H7 (cell line): ENCODE results near the gene SMC3. TPM values are rescaled to one million over a fixed set of nuclear protein-coding genes. Genes with fewer than 3 reads are reported as not detected.
"Not testable (repeated sequence)": the region's sequence is repeated elsewhere in the genome, so short reads cannot be mapped to it uniquely, and the experiment has no call there.

Source experiments
- DNase-seq: peaks from one replicate; pipeline ENCODE4 v3.0.0; 2012
- H3K27me3 ChIP-seq: 2 replicates; pipeline ENCODE4 v1.6.0; 2011; ENCODE audit warnings: mild to moderate bottlenecking, low read length; ENCODE audit not compliant: control insufficient read depth, insufficient read depth
- H3K36me3 ChIP-seq: replicated peaks from 2 replicates; pipeline ENCODE4 v1.5.1; 2011; ENCODE audit warnings: low read length; ENCODE audit not compliant: control insufficient read depth, insufficient read depth
- H3K4me3 ChIP-seq: 2 replicates; pipeline ENCODE4 v1.5.1; 2011; ENCODE audit warnings: low read depth, mild to moderate bottlenecking, control low read depth, low read length, moderate library complexity; ENCODE audit not compliant: insufficient read depth
- total RNA-seq: library from RNA; depleted of rRNA; stranded (reverse); fragments of >200 nt; shearing (Covaris generic); gene quantifications from 2 replicates; pipeline ENCODE4 v1.2.3, GENCODE V29; 2014

The SMC3 gene
- total RNA-seq, 1 experiment from 2014 or later, result 33.1 TPM

DNA sequence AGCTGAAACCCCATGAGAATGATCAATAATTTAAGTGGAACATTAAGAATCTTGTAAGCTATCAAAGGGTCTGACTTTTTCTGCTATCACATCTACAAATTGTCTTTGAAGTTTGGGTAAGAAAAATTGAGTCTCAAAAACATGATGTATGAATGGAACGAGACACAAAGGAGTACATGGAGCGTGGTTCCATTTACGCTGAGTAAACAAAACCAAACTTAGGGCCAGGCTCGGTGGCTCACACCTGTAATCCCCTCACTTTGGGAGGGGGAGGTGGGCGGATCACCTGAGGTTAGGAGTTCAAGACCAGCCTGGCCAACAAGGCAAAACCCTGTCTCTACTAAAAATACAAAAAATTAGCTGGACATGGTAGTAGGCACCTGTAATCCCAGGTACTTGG, 24.3 kb downstream of the SMC3 start:
- no peak for DNase-seq
- Histone ChIP-seq H3K36me3 (peaks cover 23% of the 10 kb centered on the region), H3K27me3 (no peaks in the 10 kb centered on the region), H3K4me3 (no peak overlapping the region)

- no peak overlapping the region for H3K4me3 ChIP-seq
- H3K27me3 ChIP-seq, result no peaks in the 10 kb centered on the region
- H3K36me3 ChIP-seq, result peaks cover 15% of the 10 kb centered on the region
- DNase-seq, result no peak
These were observed 30.0 kb downstream of the SMC3 start for GRCh38 chr10:110597476-110597875.

DNA sequence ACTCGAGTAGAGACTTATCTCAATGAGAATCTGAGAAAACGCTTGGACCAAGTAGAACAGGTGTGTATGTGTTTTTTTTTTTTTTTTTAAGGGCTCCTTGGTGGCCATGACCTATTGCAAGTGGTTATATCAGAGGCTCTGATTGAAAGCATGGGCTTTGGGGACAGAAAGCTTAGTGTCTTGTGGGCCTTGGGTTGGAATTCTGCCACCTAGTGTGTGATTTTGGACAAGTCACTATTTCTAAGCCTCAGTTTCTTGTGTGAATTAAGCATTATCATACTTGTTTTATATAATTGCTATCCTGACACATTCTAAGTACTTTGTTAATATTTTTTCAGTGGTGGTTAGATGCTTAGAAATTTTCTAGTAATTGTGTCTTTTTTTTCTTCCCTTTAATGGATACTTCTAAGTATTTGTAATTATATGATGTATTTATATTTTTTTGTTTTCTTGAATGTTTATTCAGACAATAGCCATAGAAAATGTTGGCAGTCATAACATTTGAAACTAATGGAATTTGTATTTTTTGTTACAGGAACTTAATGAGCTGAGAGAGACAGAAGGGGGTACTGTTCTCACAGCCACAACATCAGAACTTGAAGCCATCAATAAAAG, 33.1 kb downstream of the SMC3 start:
- peak; percentile 39 for DNase-seq
- no peaks in the 10 kb centered on the region for H3K27me3 ChIP-seq
- H3K4me3 ChIP-seq, result no peak overlapping the region
- peaks cover 19% of the 10 kb centered on the region for H3K36me3 ChIP-seq

DNA sequence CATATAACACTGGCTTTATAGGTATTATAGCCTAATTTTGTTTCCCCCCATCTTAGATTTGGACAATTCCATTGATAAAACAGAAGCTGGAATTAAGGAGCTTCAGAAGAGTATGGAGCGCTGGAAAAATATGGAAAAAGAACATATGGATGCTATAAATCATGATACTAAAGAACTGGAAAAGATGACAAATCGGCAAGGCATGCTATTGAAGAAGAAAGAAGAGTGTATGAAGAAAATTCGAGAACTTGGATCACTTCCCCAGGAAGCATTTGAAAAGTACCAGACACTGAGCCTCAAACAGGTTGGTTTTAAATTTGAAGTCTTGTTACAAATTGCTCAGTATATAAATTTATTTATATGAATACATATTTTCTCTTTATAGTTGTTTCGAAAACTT, 34.1 kb downstream of the SMC3 start:
- Histone ChIP-seq H3K27me3 (no peaks in the 10 kb centered on the region), H3K36me3 (peaks cover 16% of the 10 kb centered on the region)
- DNase-seq, result no peak

GRCh38 chr10:110608087-110608486, 40.6 kb downstream of the SMC3 start:
- Histone ChIP-seq H3K4me3 (no peak overlapping the region), H3K36me3 (peaks cover 7% of the 10 kb centered on the region), H3K27me3 (no peaks in the 10 kb centered on the region)
- no peak for DNase-seq

More for the DNA sequence above, 34.1 kb downstream of the SMC3 start:
- H3K4me3 ChIP-seq, result no peak overlapping the region

DNA sequence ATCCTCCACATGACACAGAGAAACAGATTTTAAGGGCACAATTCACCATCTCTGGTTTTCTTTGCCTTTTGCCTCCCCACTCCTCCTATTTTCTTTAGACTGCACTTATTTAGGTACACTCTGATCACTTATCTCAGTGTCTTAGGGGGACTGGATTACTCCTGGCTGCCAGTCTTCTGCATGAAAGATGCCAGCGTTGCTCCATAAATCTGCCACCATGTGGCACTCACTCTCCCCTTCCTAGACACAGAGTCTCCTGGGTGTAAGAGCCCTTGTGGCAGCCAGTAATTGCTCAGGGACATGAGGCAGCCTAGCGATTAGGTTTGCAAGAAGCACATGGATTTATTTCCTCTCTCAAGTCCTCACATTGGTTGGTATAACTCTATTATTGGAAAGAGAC, 42.1 kb downstream of the SMC3 start:
- H3K27me3 ChIP-seq, result no peaks in the 10 kb centered on the region
- H3K36me3 ChIP-seq, result peaks cover 4% of the 10 kb centered on the region; the same call in 1 of the 2 replicates
- no peak for DNase-seq
- H3K4me3 ChIP-seq, result no peak overlapping the region

GRCh38 chr10:110610308-110610774, 42.8 kb downstream of the SMC3 start:
- Histone ChIP-seq H3K27me3 (no peaks in the 10 kb centered on the region), H3K4me3 (no peak overlapping the region)
- peak; percentile 66 for DNase-seq

GRCh38 chr10:110610781-110611180, 43.3 kb downstream of the SMC3 start:
- H3K4me3 ChIP-seq, H3K36me3 ChIP-seq, DNase-seq, H3K27me3 ChIP-seq: not testable (repeated sequence)

More at GRCh38 chr10:110610308-110610774, 42.8 kb downstream of the SMC3 start:
- peaks cover 1% of the 10 kb centered on the region; the same call in 1 of the 2 replicates for H3K36me3 ChIP-seq

GRCh38 chr10:110612087-110612486, 44.6 kb downstream of the SMC3 start:
- Histone ChIP-seq H3K27me3 (no peaks in the 10 kb centered on the region), H3K4me3 (no peak overlapping the region), H3K36me3 (no peaks in the 10 kb centered on the region)
- no peak for DNase-seq

DNA sequence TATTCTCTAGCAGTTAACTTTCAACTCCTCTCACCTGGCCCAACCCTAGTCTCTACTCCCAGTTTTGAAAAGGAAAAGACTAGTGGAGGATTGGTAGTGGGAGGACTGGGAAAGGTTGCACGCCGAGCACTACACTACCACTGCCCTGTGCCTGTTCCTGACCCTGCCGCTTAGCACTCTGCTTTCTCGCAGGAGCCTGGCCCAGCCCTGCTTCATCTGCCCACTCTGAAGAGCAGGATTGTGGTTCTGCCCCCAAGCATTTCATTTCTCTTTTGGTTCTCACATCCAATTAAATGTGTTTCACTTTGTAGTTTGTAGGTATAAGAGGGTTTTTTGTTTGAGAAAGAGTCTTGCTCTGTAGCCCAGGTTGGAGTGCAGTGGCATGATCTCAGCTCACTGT, 45.1 kb downstream of the SMC3 start:
- no peak for DNase-seq
- H3K4me3 ChIP-seq, result no peak overlapping the region
- no peaks in the 10 kb centered on the region for H3K27me3 ChIP-seq
- no peaks in the 10 kb centered on the region for H3K36me3 ChIP-seq

DNA sequence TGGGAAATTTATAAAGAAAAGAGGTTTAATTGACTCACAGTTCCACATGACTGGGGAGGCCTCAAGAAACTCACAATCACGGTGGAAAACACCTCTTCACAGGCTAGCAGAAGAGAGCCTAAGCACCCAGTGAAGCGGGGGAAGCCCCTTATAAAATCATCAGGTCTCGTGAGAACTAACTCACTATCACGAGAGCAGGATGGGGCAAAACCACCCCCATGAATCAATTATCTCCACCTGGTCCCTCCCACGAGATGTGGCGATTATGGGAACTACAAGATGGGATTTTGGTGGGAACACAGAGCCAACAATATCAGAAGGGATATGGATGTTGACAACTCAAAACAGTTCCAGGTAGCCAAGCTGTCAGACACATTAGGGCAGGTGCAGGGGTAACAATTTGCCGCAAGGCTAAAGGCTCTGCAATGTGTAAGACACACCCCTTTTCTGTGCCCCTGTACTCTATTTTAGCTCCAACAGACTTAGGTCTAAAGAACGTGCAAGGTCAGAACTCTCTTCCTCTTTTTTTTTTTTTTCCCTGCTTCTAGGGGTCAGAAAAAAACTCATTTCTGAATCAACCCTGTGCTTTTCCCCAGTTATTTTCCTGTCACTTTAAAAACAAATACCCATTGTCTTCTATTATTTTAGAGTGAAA, 46.0 kb downstream of the SMC3 start:
- no peak for DNase-seq
- no peaks in the 10 kb centered on the region for H3K27me3 ChIP-seq
- H3K36me3 ChIP-seq, result no peaks in the 10 kb centered on the region
- no peak overlapping the region for H3K4me3 ChIP-seq

DNA sequence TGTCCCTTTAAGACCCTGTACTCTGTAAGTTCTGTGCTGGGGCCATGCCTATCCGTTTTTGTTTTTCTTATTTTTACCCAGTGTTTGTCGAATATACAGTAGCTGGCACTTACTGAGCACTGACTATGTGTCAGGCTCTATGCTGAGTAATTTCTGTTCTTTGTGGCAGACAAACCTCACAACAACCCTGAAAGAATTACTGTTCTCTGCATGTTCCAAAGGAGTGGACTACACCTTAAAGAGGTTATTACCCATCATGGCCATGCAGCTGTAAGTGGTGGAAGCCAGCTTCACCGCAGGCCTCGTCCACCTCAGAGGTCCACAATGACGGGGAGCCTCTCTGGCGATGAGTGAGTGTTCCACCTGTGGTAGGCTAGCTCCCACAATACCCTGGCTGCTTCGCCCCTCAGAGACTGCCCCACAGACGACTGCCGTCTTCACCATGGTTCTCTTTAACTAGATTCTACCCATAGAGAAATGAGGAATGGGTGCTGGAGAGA, 46.6 kb downstream of the SMC3 start:
- DNase-seq, result no peak
- no peaks in the 10 kb centered on the region for H3K27me3 ChIP-seq
- H3K36me3 ChIP-seq, result no peaks in the 10 kb centered on the region
- no peak overlapping the region for H3K4me3 ChIP-seq

- Histone ChIP-seq H3K27me3 (no peaks in the 10 kb centered on the region), H3K36me3 (no peaks in the 10 kb centered on the region), H3K4me3 (no peak overlapping the region)
- DNase-seq, result no peak
These were observed 47.7 kb downstream of the SMC3 start for GRCh38 chr10:110615057-110615747.

DNA sequence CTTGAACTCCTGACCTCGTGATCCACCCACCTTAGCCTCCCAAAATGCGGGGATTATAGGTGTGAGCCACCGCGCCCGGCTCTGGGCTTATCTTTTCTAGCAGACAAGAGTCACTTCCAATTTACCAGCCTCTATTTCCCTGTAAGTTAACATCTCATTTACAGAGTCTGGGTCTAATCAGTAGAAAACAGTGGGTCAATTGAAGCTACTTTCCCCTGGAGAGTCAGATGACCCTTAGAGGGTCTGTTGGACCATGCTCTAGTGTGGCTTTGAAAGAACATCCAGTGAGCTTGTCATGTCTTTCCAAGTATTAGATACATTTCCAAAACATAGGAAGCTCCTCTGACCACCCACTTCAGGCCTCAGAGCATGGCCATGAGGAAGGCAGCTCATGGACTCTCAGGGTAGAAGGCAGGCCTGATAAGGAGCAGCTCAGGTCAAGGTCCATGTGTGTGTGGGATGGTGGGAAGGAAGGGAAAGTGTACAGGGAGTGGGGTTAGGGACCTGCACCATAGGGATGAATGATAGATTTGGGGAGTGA, 49.1 kb downstream of the SMC3 start:
- DNase-seq, result no peak

More for the DNA sequence above, 49.1 kb downstream of the SMC3 start:
- Histone ChIP-seq H3K4me3 (no peak overlapping the region), H3K27me3 (no peaks in the 10 kb centered on the region), H3K36me3 (no peaks in the 10 kb centered on the region)
